ENCODE data around the gene SNED1.

The SNED1 gene

DNA sequence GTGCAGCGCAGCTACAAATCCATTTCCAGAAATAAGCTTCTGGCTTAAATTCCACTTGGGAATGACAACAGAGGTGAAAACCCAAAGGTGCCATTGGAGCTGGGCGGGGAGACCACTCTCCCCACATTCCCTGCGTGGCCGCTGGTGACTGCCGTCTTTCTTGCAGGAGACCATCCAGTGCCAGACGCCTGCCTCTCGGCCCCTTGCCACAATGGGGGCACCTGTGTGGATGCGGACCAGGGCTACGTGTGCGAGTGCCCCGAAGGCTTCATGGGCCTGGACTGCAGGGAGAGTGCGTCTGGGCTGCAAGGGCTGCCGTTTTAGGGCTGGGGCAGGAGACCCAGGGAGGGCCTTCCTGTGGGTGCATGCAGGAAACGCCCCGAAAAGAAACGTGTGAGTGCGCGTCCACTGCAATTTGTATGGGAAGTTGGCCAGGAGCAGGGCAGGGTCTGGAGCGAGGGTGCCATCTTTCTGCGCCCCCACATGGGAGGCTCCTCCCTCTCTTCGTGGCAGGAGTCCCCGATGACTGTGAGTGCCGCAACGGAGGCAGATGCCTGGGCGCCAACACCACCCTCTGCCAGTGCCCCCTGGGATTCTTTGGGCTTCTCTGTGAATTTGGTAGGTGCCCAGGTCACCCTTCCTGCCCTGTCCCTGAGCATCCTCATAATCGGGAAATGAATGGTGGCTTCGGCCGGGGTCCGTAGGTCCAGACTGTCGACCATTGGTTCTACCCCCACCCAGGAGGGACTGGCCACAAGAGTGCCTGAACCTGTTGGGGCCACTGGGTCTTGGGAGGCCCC, 49.9 kb downstream of the SNED1 start:
- CTCF ChIA-PET: interaction anchor here (0.6 to 0.7 kb wide), 2 partner anchors 12 to 482 kb away, joined by 3 to 4 read pairs; no protein-coding TSS in a partner anchor
- TF ChIP-seq ZNF530 (tag by site-specific recombination; IDR thresholded peaks at IDR 0.05; ENCODE audit: low read depth) (no peak), ZNF76 (tag by site-specific recombination; IDR thresholded peaks at IDR 0.05; ENCODE audit: borderline replicate concordance, low read depth) (no peak)
- no peak overlapping the region for H3K4me3 ChIP-seq (ENCODE audit: low read depth, low read length)
- H3K4me1 ChIP-seq (ENCODE audit: control insufficient read depth, insufficient read depth, low read length): no peaks in the 10 kb centered on the region
- H3K36me3 ChIP-seq (ENCODE audit: control insufficient read depth in 2 of 2, insufficient read depth in 1 of 2, low read length in 2 of 2): no peaks in the 10 kb centered on the region
- no peak overlapping the region for H3K27ac ChIP-seq (ENCODE audit: extremely low read depth, low read depth, low read length)
- POLR2A ChIA-PET: interaction anchor here (0.6 to 0.8 kb wide), 2 partner anchors 25 kb away, joined by 3 to 5 read pairs; no protein-coding TSS in a partner anchor
- no peaks in the 10 kb centered on the region; the same call in 1 of the 2 replicates for H3K9me3 ChIP-seq (ENCODE audit: control insufficient read depth, insufficient read depth, low read depth, low read length)

GRCh38 chr2:241048949-241049343, 50.5 kb downstream of the SNED1 start:
- Histone ChIP-seq H3K9me3 (ENCODE audit: control insufficient read depth, insufficient read depth, low read depth, low read length) (no peaks in the 10 kb centered on the region; the same call in 1 of the 2 replicates), H3K27ac (ENCODE audit: extremely low read depth, low read depth, low read length) (no peak overlapping the region), H3K4me1 (ENCODE audit: control insufficient read depth, insufficient read depth, low read length) (no peaks in the 10 kb centered on the region), H3K36me3 (ENCODE audit: control insufficient read depth in 2 of 2, insufficient read depth in 1 of 2, low read length in 2 of 2) (no peaks in the 10 kb centered on the region), H3K4me3 (ENCODE audit: low read depth, low read length) (no peak overlapping the region)
- POLR2A ChIA-PET: interaction anchor here (0.6 kb wide), 1 partner anchor 26 kb away, joined by 5 read pairs; no protein-coding TSS in a partner anchor
- TF ChIP-seq ZNF16 (tag by site-specific recombination; IDR thresholded peaks at IDR 0.05; ENCODE audit: low read depth) (no peak), ZNF791 (tag by site-specific recombination; IDR thresholded peaks at IDR 0.05) (no peak), ZNF266 (tag by site-specific recombination; IDR thresholded peaks at IDR 0.05; ENCODE audit: low read depth) (no peak), ZNF707 (tag by site-specific recombination; IDR thresholded peaks at IDR 0.05) (no peak), GLI2 (tag by site-specific recombination; IDR thresholded peaks at IDR 0.05; ENCODE audit: borderline replicate concordance, low read depth) (no peak), SP3 (tag by site-specific recombination; IDR thresholded peaks at IDR 0.05) (no peak), ZNF501 (tag by site-specific recombination; IDR thresholded peaks at IDR 0.05) (no peak), KLF17 (tag by site-specific recombination; IDR thresholded peaks at IDR 0.05) (no peak), ZNF426 (tag by site-specific recombination; IDR thresholded peaks at IDR 0.05) (no peak), HOXA7 (CRISPR knock-in tag; IDR thresholded peaks at IDR 0.05; ENCODE audit: borderline replicate concordance) (no peak), PRDM1 (tag by site-specific recombination; IDR thresholded peaks at IDR 0.05) (no peak), ZNF184 (tag by site-specific recombination; IDR thresholded peaks at IDR 0.05) (no peak), ZNF341 (tag by site-specific recombination; IDR thresholded peaks at IDR 0.05; ENCODE audit: low read depth) (no peak), ZBTB1 (tag by site-specific recombination; IDR thresholded peaks at IDR 0.05) (no peak)
- CTCF ChIA-PET: interaction anchor here (0.6 to 0.7 kb wide), 2 partner anchors 40 to 482 kb away, joined by 3 to 4 read pairs; no protein-coding TSS in a partner anchor

DNA sequence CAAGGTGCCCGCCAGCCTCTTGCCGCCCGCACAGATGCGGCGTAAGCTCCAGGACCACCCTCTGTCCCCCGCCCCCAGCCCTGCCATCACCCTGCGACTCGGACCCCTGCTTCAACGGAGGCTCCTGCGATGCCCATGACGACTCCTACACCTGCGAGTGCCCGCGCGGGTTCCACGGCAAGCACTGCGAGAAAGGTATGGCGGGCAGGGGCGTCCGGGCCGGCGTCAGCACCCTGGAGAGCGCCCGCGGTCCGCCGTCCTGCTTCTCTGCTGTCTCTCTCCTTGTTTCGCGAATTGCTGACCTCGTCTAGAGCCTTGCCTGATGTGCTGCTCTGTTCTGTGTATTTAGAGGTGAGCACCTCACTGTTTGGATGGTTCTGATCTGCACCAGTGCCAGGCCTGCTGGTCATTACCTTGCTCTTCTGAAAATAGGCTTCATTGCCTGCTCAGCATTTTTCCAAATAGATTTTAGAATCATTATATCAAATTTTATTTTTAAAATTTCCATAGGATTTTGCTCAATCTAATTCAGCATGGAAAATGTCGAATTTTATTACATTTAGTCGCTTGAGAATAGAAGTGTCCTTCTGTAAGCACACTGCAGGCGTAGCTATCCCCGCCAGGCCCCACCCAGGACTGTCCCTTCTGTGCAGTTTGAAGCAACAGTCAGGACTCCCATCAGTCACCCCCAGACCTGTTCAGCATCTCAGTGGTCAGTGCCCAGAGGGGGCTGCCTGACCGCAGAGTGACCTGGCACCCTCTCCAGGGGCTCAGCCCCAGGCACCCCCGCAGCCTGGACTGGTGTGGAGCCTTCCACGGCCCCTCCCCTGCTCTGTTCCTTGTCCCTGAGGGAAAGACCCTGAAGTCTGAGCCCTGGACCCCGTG, 51.6 kb downstream of the SNED1 start:
- POLR2A ChIA-PET: no interaction called here
- Histone ChIP-seq H3K4me1 (ENCODE audit: control insufficient read depth, insufficient read depth, low read length) (no peaks in the 10 kb centered on the region), H3K9me3 (ENCODE audit: control insufficient read depth, insufficient read depth, low read depth, low read length) (no peaks in the 10 kb centered on the region; the same call in 1 of the 2 replicates), H3K36me3 (ENCODE audit: control insufficient read depth in 2 of 2, insufficient read depth in 1 of 2, low read length in 2 of 2) (no peaks in the 10 kb centered on the region), H3K27ac (ENCODE audit: extremely low read depth, low read depth, low read length) (no peak overlapping the region), H3K4me3 (ENCODE audit: low read depth, low read length) (no peak overlapping the region)
- CTCF ChIA-PET: no interaction called here
- TF ChIP-seq ZNF140 (tag by site-specific recombination; IDR thresholded peaks at IDR 0.05) (no peak), REST (tag by site-specific recombination; IDR thresholded peaks at IDR 0.05) (peak; percentile 93)
